Thymus (tissue), 11 donors: ENCODE data around the gene LHX5. TPM values are rescaled to one million over a fixed set of nuclear protein-coding genes. Genes with fewer than 3 reads are reported as not detected.

Experiments used
- DNase-seq, 9 donors: peaks; one replicate each; pipeline ENCODE4 v3.0.0-alpha.2; 2013; ENCODE audit warnings: low spot score in 9 of 9, low read depth in 6 of 9, missing footprints in 1 of 9
- H3K27ac ChIP-seq, 2 donors: one replicate each; pipeline ENCODE4 v1.5.1; 2013; ENCODE audit warnings: control low read depth in 1 of 2, low read depth in 1 of 2, low read length in 1 of 2, mild to moderate bottlenecking in 1 of 2, moderate library complexity in 1 of 2
- H3K27me3 ChIP-seq, 2 donors: one replicate each; pipeline ENCODE4 v1.5.1; 2013; ENCODE audit warnings: low read length in 1 of 2; ENCODE audit not compliant: control insufficient read depth in 2 of 2, insufficient read depth in 1 of 2
- H3K36me3 ChIP-seq, 2 donors: one replicate each; pipeline ENCODE4 v1.5.1; 2013; ENCODE audit warnings: low read length in 1 of 2, mild to moderate bottlenecking in 1 of 2, moderate library complexity in 1 of 2; ENCODE audit not compliant: control insufficient read depth in 2 of 2, insufficient read depth in 2 of 2
- H3K4me1 ChIP-seq, 2 donors: one replicate each; pipeline ENCODE4 v1.5.1; 2013; ENCODE audit warnings: low read length in 2 of 2; ENCODE audit not compliant: control insufficient read depth in 2 of 2, insufficient read depth in 2 of 2
- H3K4me3 ChIP-seq, 2 donors: one replicate each; pipeline ENCODE4 v1.5.1; 2013; ENCODE audit warnings: low read length in 2 of 2, control low read depth in 1 of 2, mild to moderate bottlenecking in 1 of 2
- H3K9me3 ChIP-seq, 2 donors: one replicate each; pipeline ENCODE4 v1.5.1; 2013; ENCODE audit warnings: low read length in 1 of 2, mild to moderate bottlenecking in 1 of 2; ENCODE audit not compliant: control insufficient read depth in 2 of 2, insufficient read depth in 1 of 2
- WGBS: extraction: QIAGEN DNeasy Blood & Tissue Kit; methylation state at CpG from one replicate; pipeline ENCODE4 v1.1.7; 2013; 5-methylcytosine and 5-hydroxymethylcytosine counted together
- polyA plus RNA-seq: library from polyadenylated mRNA; stranded (reverse); fragments of 200-250 nt; gene quantifications from one replicate; pipeline ENCODE4 v1.2.3, GENCODE V29; 2013
- total RNA-seq: library from RNA; stranded (reverse); fragments of 120-200 nt; gene quantifications from one replicate; pipeline ENCODE4 v1.2.4, GENCODE V29; 2013
- donor health status: healthy.

LHX5 gene
- total and polyA plus RNA-seq, 2 donors: under 0.01 to 0.05 TPM

GRCh38 chr12:113480336-113480971, 8.8 kb upstream of the LHX5 start:
- Histone ChIP-seq H3K27me3 (peaks cover 53 to 66% of the 10 kb centered on the region in 2 donors), H3K9me3 (no peaks in the 10 kb centered on the region), H3K4me3 (no peak overlapping the region), H3K27ac (no peak overlapping the region), H3K36me3 (no peaks in the 10 kb centered on the region), H3K4me1 (no peaks in the 10 kb centered on the region)
- 23% methylated on average over 9 of the region's 9 CpGs for WGBS
- DNase-seq: no peak

- H3K4me3 ChIP-seq: no peak overlapping the region
- DNase-seq: peak; percentile 14 to 70 (median 43)
- no peaks in the 10 kb centered on the region for H3K36me3 ChIP-seq
- no peak overlapping the region for H3K27ac ChIP-seq
- no peaks in the 10 kb centered on the region for H3K9me3 ChIP-seq
- no peaks in the 10 kb centered on the region for H3K4me1 ChIP-seq
- H3K27me3 ChIP-seq: peaks cover 60 to 73% of the 10 kb centered on the region in 2 donors
- WGBS: 4% methylated on average over 61 of the region's 61 CpGs
These were observed 8.1 kb upstream of the LHX5 start for GRCh38 chr12:113479590-113480335.

DNA sequence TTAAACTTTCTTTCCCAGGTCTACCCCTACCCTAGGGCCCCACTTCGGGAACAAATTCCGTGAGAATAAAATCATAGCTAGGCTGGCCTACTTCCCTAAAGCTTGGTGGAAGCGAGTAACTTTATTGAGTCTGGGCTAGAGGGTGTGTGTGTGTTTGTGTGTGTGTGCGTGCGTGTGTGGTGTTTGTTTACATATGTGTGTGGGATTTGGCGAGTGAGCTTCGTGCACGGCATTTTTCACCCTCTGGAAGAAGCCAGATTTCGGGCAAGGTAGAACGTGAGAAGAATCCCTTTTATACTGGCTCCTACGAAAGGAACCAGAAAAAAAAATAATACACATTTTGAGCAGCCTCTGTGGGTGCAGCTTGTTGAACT, 7.5 kb upstream of the LHX5 start:
- DNase-seq: no peak
- no peak overlapping the region for H3K4me3 ChIP-seq

GRCh38 chr12:113478351-113479011, 6.8 kb upstream of the LHX5 start:
- no peaks in the 10 kb centered on the region for H3K9me3 ChIP-seq
- no peak for DNase-seq
- H3K4me1 ChIP-seq: no peaks in the 10 kb centered on the region
- 11% methylated on average over 41 of the region's 41 CpGs for WGBS
- H3K4me3 ChIP-seq: no peak overlapping the region
- no peaks in the 10 kb centered on the region for H3K36me3 ChIP-seq
- H3K27me3 ChIP-seq: peaks cover 72 to 81% of the 10 kb centered on the region in 2 donors
- H3K27ac ChIP-seq: no peak overlapping the region

More for the DNA sequence above, 7.5 kb upstream of the LHX5 start:
- Histone ChIP-seq H3K4me1 (no peaks in the 10 kb centered on the region), H3K27ac (no peak overlapping the region), H3K36me3 (no peaks in the 10 kb centered on the region), H3K27me3 (peaks cover 66 to 76% of the 10 kb centered on the region in 2 donors), H3K9me3 (no peaks in the 10 kb centered on the region)
- 7% methylated on average over 11 of the region's 11 CpGs for WGBS

DNA sequence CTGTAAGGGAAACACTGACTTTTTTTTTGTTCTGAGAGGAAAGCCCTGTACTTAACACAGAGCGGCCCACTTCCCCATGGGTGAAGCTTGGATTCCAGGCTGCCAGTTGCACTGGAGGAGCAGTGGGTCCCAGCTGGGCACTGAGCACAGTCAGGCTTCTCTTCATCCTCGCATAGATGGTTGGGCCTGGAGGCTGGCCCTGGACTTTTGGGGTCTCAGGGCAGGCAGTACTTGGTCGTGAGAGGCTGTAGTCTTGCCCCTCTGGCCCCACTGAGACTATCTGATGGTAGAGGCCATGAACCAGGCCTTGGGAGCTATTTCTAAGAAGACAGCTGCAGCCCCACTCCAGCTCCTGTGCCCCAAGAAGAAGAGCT, 6.2 kb upstream of the LHX5 start:
- H3K4me3 ChIP-seq: no peak overlapping the region
- DNase-seq: no peak
- no peaks in the 10 kb centered on the region for H3K36me3 ChIP-seq
- no peaks in the 10 kb centered on the region for H3K9me3 ChIP-seq
- WGBS: 14% methylated on average over 3 of the region's 3 CpGs
- no peak overlapping the region for H3K27ac ChIP-seq
- H3K27me3 ChIP-seq: peaks cover 76 to 87% of the 10 kb centered on the region in 2 donors
- no peaks in the 10 kb centered on the region for H3K4me1 ChIP-seq

- DNase-seq: no peak
- H3K27me3 ChIP-seq: peaks cover 81 to 93% of the 10 kb centered on the region in 2 donors
These were observed 5.6 kb upstream of the LHX5 start for GRCh38 chr12:113477171-113477841.

GRCh38 chr12:113476176-113476986, 4.7 kb upstream of the LHX5 start:
- 5% methylated on average over 58 of the region's 58 CpGs for WGBS
- Histone ChIP-seq H3K4me1 (no peaks in the 10 kb centered on the region), H3K4me3 (no peak overlapping the region), H3K27me3 (peaks cover 90 to 98% of the 10 kb centered on the region in 2 donors), H3K27ac (no peak overlapping the region), H3K9me3 (no peaks in the 10 kb centered on the region), H3K36me3 (no peaks in the 10 kb centered on the region)
- no peak for DNase-seq

More at GRCh38 chr12:113477171-113477841, 5.6 kb upstream of the LHX5 start:
- Histone ChIP-seq H3K27ac (no peak overlapping the region), H3K9me3 (no peaks in the 10 kb centered on the region), H3K4me3 (no peak overlapping the region), H3K36me3 (no peaks in the 10 kb centered on the region), H3K4me1 (no peaks in the 10 kb centered on the region)
- WGBS: 4% methylated on average over 7 of the region's 7 CpGs

DNA sequence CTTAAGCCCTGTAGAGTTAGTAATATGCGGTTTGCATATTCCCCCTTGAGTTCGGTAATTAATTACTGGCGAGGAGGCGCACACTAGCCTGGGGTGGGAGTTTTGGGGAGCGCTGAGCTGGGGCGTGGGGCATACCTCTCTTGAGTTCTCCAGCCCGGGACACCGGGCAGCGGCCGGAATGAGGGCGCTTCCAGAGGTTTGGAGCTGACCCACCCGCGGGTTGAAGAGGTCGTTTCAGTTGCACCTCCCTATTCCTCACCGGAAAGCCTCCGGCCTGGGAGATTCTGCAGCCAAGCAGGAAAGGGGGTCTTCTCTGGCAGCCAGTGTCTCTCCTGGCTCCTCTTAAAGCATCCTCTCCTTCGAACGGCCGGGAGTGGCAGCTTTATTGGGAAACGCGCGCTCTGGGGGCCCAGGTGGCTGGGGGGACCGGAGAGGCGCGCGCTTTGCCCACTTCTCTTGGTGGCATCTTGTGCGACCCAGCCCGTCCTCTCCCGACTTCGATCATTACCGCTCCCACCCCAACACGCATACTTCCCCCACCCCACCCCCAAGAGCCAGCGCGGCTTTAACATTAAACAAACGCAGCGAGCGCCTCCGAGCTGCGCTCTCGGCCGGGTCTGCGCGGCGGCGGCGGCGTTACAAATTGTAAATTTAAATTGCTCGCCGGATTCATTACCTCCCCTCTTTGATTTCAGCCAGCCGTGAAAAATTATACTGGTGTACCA, 3.9 kb upstream of the LHX5 start:
- H3K9me3 ChIP-seq: no peaks in the 10 kb centered on the region
- no peak overlapping the region for H3K4me3 ChIP-seq
- no peaks in the 10 kb centered on the region for H3K4me1 ChIP-seq
- 5% methylated on average over 50 of the region's 50 CpGs for WGBS
- H3K27me3 ChIP-seq: peaks cover 92 to 98% of the 10 kb centered on the region in 2 donors
- no peak for DNase-seq
- no peaks in the 10 kb centered on the region for H3K36me3 ChIP-seq
- no peak overlapping the region for H3K27ac ChIP-seq
